SK-N-SH (cell line): Measurements from ENCODE around the gene CUX1.

Source experiments
- CTCF ChIP-seq: fragments of 200-600 bp; sonication (generic); IDR thresholded peaks from 2 replicates; pipeline ENCODE4 v1.6.1; 2017; ENCODE audit warnings: antibody characterized with exemption, mild to moderate bottlenecking, moderate library complexity
- EZH2phosphoT487 ChIP-seq: fragments of 200-600 bp; sonication (generic); IDR thresholded peaks from 2 replicates; pipeline ENCODE4 v1.6.1; 2017; ENCODE audit warnings: low read depth, mixed run types, mild to moderate bottlenecking, antibody characterized with exemption, moderate library complexity, borderline replicate concordance
- FOXM1 ChIP-seq: IDR thresholded peaks from 2 replicates; pipeline ENCODE4 v1.4.0; 2012; ENCODE audit warnings: low read depth, mild to moderate bottlenecking
- MAX ChIP-seq: IDR thresholded peaks from 2 replicates; pipeline ENCODE4 v1.4.0; 2012; ENCODE audit warnings: low read depth
- NFIC ChIP-seq: IDR thresholded peaks from 2 replicates; pipeline ENCODE4 v1.4.0; 2012; ENCODE audit warnings: borderline replicate concordance
- POLR2AphosphoS5 ChIP-seq: IDR thresholded peaks from 2 replicates; pipeline ENCODE4 v1.6.1; 2012; ENCODE audit warnings: low read depth, low read length
- RAD21 ChIP-seq: IDR thresholded peaks from 2 replicates; pipeline ENCODE4 v1.6.1; 2012; ENCODE audit warnings: mild to moderate bottlenecking, low read length
- REST ChIP-seq: IDR thresholded peaks from 2 replicates; pipeline ENCODE4 v1.6.1; 2012; ENCODE audit warnings: mild to moderate bottlenecking, low read depth, low read length, moderate library complexity
- RFX5 ChIP-seq: IDR thresholded peaks from 2 replicates; pipeline ENCODE4 v1.6.1; 2012; ENCODE audit warnings: mild to moderate bottlenecking, improper control_type of control experiment, low read length
- SIN3A ChIP-seq: IDR thresholded peaks from 2 replicates; pipeline ENCODE4 v1.6.1; 2012; ENCODE audit warnings: low read depth, mild to moderate bottlenecking, low read length, moderate library complexity, borderline replicate concordance
- TAF1 ChIP-seq: IDR thresholded peaks from 2 replicates; pipeline ENCODE4 v1.6.1; 2012; ENCODE audit warnings: low read depth, mild to moderate bottlenecking, low read length, moderate library complexity, borderline replicate concordance
- TEAD4 ChIP-seq: IDR thresholded peaks from 2 replicates; pipeline ENCODE4 v1.4.0; 2012; ENCODE audit warnings: mild to moderate bottlenecking, borderline replicate concordance; ENCODE audit not compliant: insufficient read depth
- USF1 ChIP-seq: IDR thresholded peaks from 2 replicates; pipeline ENCODE4 v1.4.0; 2012; ENCODE audit warnings: low read depth, borderline replicate concordance
- YY1 ChIP-seq: IDR thresholded peaks from 2 replicates; pipeline ENCODE4 v1.4.0; 2012; ENCODE audit warnings: low read depth, mild to moderate bottlenecking

GRCh38 chr7:102079140-102080018 is 262.0 kb downstream of the CUX1 start:
- TF ChIP-seq FOXM1, result no peak
- TF ChIP-seq CTCF, result no peak
- TF ChIP-seq MAX, result no peak
- TF ChIP-seq REST, result no peak
- TF ChIP-seq RFX5, result no peak
- TF ChIP-seq USF1, result no peak
- no peak for TF ChIP-seq TEAD4
- no peak for TF ChIP-seq SIN3A
- no peak for TF ChIP-seq NFIC
- TF ChIP-seq EZH2phosphoT487, result no peak
- no peak for TF ChIP-seq YY1
- no peak for TF ChIP-seq RAD21
- TF ChIP-seq POLR2AphosphoS5, result no peak
- TF ChIP-seq TAF1, result no peak
